NCI-H2029 treated with DMSO at 0.1 percent for 48 hours (cell line): Measurements from ENCODE around the gene AP4S1.
"Not testable (repeated sequence)": the region's sequence is repeated elsewhere in the genome, so short reads cannot be mapped to it uniquely, and the experiment has no call there.

Experiments
- DNase-seq: peaks from one replicate; lab custom pipeline; 2025; lab: John Stamatoyannopoulos, UW

The AP4S1 gene

GRCh38 chr14:31085027-31085426 lies 59.6 kb downstream of the AP4S1 start:
- DNase-seq, result no peak

GRCh38 chr14:31086466-31086865 lies 61.0 kb downstream of the AP4S1 start:
- not testable (repeated sequence) for DNase-seq

- DNase-seq, result peak; percentile 98
These were observed 65.7 kb downstream of the AP4S1 start for GRCh38 chr14:31090883-31091764.

GRCh38 chr14:31092160-31092708 lies 66.8 kb downstream of the AP4S1 start:
- DNase-seq, result no peak

GRCh38 chr14:31093884-31094839 lies 68.7 kb downstream of the AP4S1 start:
- DNase-seq, result not testable (repeated sequence)

GRCh38 chr14:31095817-31096216 lies 70.4 kb downstream of the AP4S1 start:
- DNase-seq, result not testable (repeated sequence)

- no peak for DNase-seq
These were observed 70.8 kb downstream of the AP4S1 start for GRCh38 chr14:31096255-31096654.

GRCh38 chr14:31097081-31097480 lies 71.6 kb downstream of the AP4S1 start:
- no peak for DNase-seq

- DNase-seq, result no peak
These were observed 81.3 kb downstream of the AP4S1 start for GRCh38 chr14:31106768-31107167.

GRCh38 chr14:31109257-31109656 lies 83.8 kb downstream of the AP4S1 start:
- DNase-seq, result no peak

- DNase-seq, result no peak
These were observed 85.4 kb downstream of the AP4S1 start for GRCh38 chr14:31110872-31111271.

GRCh38 chr14:31113794-31114193 lies 88.3 kb downstream of the AP4S1 start:
- no peak for DNase-seq

GRCh38 chr14:31118892-31119291 lies 93.4 kb downstream of the AP4S1 start:
- no peak for DNase-seq

GRCh38 chr14:31122098-31122611 lies 96.7 kb downstream of the AP4S1 start:
- no peak for DNase-seq

GRCh38 chr14:31122921-31123320 lies 97.5 kb downstream of the AP4S1 start:
- DNase-seq, result no peak

- DNase-seq, result no peak
These were observed 98.7 kb downstream of the AP4S1 start for GRCh38 chr14:31124197-31124596.

GRCh38 chr14:31125231-31125630 lies 99.8 kb downstream of the AP4S1 start:
- DNase-seq, result no peak

GRCh38 chr14:31126680-31127079 lies 101.2 kb downstream of the AP4S1 start:
- no peak for DNase-seq

- DNase-seq, result no peak
These were observed 102.2 kb downstream of the AP4S1 start for GRCh38 chr14:31127690-31128089.

- DNase-seq, result no peak
These were observed 103.4 kb downstream of the AP4S1 start for GRCh38 chr14:31128601-31129526.

GRCh38 chr14:31133133-31133532 lies 107.7 kb downstream of the AP4S1 start:
- DNase-seq, result no peak
